Left ventricle myocardium superior (tissue), 1 donor: ENCODE results near the gene DNAJC30. TPM values are rescaled to one million over a fixed set of nuclear protein-coding genes. Genes with fewer than 3 reads are reported as not detected.
A peak's percentile ranks its signal among the peaks of the same experiment; 100 is the strongest.
"Not testable (repeated sequence)": the region's sequence is repeated elsewhere in the genome, so short reads cannot be mapped to it uniquely, and the experiment has no call there.

Experiments
- ATAC-seq: fragments of 200-7000 bp; cut with Tn5 transposase; one replicate; pipeline ENCODE4 v1.9.1; 2020; ENCODE audit warnings: mild to moderate bottlenecking, moderate library complexity
- DNase-seq: peaks from one replicate; pipeline ENCODE4 v3.0.0-alpha.2; 2020
- intact Hi-C: fragments of 100-400 bp; cut with micrococcal nuclease; formaldehyde crosslinking; loops from one replicate; pipeline ENCODE4 v1.11.0; 2022
- long read RNA-seq: library from polyadenylated mRNA; unstranded; transcript quantifications from one replicate; pipeline ENCODE4 v2.0.0, GENCODE V29; 2021
- total RNA-seq: library from RNA; stranded (reverse); fragmentation: NEBNext Ultra II Directional; extraction: Animal tissue kit (Norgen Biotek cat#: 25700); gene quantifications from one replicate; pipeline ENCODE4 v1.2.1, GENCODE V29; 2021
- donor health status: DM: no; HTN: yes; CAD: no; lungs with severe emphysema.

The DNAJC30 gene
- total RNA-seq = 13.2 TPM
- long read RNA-seq, transcript DNAJC30-201 (1 exons, 2,485 nt) = major isoform, 13 of 14 reads
- long read RNA-seq, partial matches to known transcripts = 0 of 14 reads
- long read RNA-seq, other reads (novel, unspliced or antisense) = 1 of 14 reads

DNA sequence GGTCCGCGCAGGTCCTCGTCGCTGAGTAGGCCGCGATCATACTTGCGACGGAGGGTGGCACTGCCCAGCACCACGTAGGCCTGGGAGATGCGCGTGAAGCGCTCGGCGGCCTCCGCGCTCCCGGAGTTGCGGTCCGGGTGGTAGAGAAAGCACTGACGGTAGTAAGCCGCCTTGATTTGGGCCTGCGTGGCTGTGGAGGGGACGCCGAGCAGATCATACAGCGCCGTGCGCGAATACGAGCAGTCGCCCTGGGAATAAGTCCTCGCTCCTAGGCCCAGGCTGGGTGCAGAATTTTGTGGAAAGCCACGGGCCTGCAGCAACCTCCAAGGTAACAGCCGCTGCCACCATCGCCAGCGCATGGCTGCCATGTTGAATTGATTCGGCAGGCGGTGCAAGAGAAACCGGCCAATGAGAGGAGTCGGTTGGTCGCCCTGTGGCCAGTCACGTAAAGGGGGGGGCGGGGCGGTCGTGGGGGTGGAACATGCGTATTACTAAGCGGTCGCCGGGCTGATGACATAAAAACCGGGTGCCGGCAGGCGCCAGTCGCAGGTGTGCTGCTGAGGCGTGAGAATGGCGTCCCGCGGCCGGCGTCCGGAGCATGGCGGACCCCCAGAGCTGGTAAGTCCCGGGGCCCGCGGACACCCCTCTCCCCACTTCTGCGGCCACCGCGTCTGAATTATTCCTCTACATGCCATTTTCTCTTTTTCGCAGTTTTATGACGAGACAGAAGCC lies at the start of gene DNAJC30, which contains the start of gene BUD23:
Gene DNAJC30, minus strand, starts transcription at position 398 of the 732 bp plus-strand sequence. Its CDS starts 30 bp downstream, at position 368.
Gene BUD23, plus strand, starts transcription at position 542 of the 732 bp plus-strand sequence. Its CDS starts 29 bp downstream, at position 571.
- intact Hi-C loops = no loop called here
- ATAC-seq (peak; percentile 98), DNase-seq (peak; percentile 97)

GRCh38 chr7:73732397-73732796 lies 49.1 kb upstream of the DNAJC30 start:
- ATAC-seq (no peak), DNase-seq (no peak)
- intact Hi-C loops = no loop called here

GRCh38 chr7:73730485-73730884 lies 47.2 kb upstream of the DNAJC30 start:
- DNase-seq (no peak), ATAC-seq (no peak)
- intact Hi-C loops = no loop called here

DNA sequence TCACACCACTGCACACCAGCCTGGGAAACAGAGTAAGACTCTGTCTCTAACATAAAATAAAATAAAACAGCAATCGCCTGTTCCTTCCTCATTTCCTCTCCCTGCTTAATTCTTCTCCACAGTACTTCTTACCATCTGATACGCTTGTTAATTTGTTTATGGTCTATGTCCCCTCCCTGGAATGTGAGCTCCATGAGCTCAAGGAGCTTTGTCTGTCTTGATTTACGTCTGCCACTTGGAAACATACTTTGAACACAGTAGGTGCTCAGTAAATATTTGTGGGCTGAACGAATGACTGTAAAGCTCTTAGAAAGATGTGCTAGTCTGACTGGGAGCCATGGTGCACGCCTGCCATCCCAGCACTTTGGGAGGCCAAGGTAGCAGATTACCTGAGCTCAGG lies 45.3 kb upstream of the DNAJC30 start:
- DNase-seq (no peak), ATAC-seq (no peak)
- intact Hi-C loops = no loop called here

DNA sequence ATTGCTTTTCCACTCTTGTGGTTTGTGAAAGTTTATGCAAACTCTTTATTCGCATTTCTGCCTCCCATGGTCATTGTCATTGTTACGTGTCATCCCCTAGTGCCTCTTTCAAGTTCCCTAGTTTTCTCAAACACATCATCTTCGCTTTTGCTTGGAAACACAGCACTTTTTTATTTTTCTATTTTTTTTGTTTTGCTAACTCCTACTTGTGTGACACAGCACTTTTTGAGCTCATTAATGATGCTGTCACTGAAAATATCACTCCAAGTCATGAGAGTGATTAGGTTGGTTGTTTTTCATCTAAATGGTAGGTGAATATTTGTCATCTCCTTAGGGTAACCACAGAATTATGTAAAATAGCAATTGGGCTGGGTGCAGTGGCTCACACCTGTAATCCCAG lies 44.7 kb upstream of the DNAJC30 start:
- no peak for ATAC-seq
- intact Hi-C loops = no loop called here

GRCh38 chr7:73726083-73726466 lies 42.8 kb upstream of the DNAJC30 start:
- intact Hi-C loops = no loop called here
- no peak for ATAC-seq
- no peak for DNase-seq

More for the DNA sequence above, 44.7 kb upstream of the DNAJC30 start:
- DNase-seq = no peak

DNA sequence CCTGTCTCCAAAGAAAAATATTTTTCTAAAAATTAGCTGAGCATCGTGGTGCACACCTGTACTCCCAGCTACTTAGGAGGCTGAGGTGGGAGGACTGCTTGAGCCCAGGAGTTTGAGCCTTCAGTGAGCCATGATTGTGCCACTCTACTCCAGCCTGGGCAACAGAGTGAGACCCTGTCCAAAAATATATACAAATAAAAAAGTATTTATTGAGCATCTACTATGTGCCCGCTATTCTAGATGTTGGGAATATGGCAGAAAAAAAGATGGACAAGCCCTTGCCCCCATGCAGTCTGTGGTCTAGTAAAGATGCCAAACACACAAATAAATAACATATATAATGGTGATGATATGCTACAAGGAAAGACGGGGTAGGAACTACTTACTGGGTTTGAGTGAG lies 40.6 kb upstream of the DNAJC30 start:
- intact Hi-C loops = loop anchor here (5.0 kb wide), 1 partner anchor 112 kb away; no protein-coding TSS in a partner anchor
- DNase-seq = no peak
- ATAC-seq = no peak

- DNase-seq (no peak), ATAC-seq (no peak)
- intact Hi-C loops = loop anchor here (5.0 kb wide), 1 partner anchor 110 kb away; no protein-coding TSS in a partner anchor
Observed at GRCh38 chr7:73722785-73723184, 39.5 kb upstream of the DNAJC30 start.

- not testable (repeated sequence) for ATAC-seq, DNase-seq
- intact Hi-C loops = loop anchor here (5.0 kb wide), 1 partner anchor 110 kb away; no protein-coding TSS in a partner anchor
Observed at GRCh38 chr7:73722182-73722581, 38.9 kb upstream of the DNAJC30 start.

DNA sequence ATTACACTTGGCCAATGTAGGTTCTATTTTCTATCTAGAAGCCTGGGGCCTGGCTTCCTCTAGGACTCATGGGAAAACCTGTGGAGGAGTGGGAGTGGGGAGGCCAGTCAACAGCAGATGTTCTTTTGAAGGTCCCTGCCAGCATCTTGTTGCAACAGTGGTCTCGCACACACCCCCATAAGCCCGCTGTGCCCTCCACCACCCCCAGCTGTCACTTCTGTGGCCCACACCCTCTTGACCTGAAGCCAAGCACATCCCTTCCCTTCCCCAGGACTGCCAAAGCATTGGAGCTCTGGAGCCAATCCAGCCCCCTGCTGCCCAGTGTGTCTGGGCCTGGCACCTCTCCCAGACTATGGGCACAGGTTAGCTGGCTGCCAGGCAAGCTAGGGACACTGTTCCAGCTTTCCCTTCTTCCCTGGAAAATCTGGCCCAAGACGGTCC lies 38.1 kb upstream of the DNAJC30 start:
- DNase-seq (peak; percentile 86), ATAC-seq (peak; percentile 85)
- intact Hi-C loops = loop anchor here (5.0 kb wide), 1 partner anchor 109 kb away; no protein-coding TSS in a partner anchor

DNA sequence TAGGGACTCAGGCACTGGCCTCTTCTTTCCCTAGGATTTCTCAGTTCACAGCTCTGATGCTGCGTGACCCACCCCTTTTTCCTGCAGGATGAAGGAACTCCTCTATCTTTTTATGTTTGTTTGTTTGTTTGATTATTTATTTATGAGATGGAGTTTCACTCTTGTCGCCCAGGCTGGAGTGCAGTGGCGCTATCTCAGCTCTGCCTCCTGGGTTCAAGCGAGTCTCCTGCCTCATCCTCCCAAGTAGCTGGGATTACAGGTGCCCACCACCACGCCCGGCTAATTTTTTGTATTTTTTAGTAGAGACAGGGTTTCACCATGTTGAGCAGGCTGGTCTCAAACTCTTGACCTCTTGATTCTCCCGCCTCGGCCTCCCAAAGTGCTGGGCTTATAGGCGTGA lies 37.2 kb upstream of the DNAJC30 start:
- intact Hi-C loops = loop anchor here (5.0 kb wide), 1 partner anchor 108 kb away; no protein-coding TSS in a partner anchor
- DNase-seq = not testable (repeated sequence)

DNA sequence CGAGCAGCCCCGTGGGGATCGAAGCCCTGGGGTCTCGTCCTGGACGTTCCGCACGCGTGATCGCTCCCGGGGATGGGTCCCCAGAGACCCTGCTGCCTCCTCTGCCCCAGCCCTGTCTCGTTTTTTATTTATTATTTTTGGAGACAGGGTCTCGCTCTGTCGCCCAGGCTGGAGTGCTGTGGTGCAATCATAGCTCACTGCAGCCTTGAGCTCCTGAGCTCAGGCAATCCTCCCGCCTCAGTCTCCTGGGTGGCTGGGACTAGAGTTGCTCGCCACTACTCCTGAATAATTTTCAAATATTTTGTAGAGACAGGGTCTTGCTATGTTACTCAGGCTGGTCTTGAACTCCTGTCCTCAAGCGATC lies 36.5 kb upstream of the DNAJC30 start:
- intact Hi-C loops = loop anchor here (5.0 kb wide), 1 partner anchor 107 kb away; no protein-coding TSS in a partner anchor
- ATAC-seq (peak; percentile 13), DNase-seq (no peak)

More for the DNA sequence above, 37.2 kb upstream of the DNAJC30 start:
- ATAC-seq = not testable (repeated sequence)

- DNase-seq = peak; percentile 86
- intact Hi-C loops = no loop called here
Observed at GRCh38 chr7:73718905-73719805, 35.9 kb upstream of the DNAJC30 start, which contains the start of gene STX1A. TSS of gene STX1A (minus strand) at chr7:73719669. CDS start at chr7:73719631, 38 bp downstream.

DNA sequence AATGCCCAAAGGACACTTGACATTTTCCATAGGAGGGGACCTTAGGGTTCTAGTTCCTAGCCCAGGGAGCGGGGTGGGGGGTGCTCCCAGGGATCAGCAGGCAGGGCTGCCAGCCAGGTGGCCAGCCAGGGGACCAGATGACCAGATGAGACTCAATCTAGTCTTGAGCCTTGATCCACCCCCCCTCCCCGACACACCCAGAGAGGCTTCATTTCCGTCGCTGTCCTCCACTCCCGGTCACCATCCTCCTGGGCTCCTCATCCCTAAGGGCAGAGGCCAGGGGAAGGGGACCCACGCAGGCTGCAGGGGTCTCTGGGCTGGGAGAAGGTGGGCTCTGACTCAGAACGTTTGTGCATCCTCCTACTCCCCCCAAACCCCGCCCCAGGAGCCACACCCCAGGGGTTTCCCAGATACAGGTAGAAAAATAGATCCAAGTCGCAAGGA lies 35.2 kb upstream of the DNAJC30 start:
- no peak for DNase-seq
- no peak for ATAC-seq
- intact Hi-C loops = no loop called here

More at GRCh38 chr7:73718905-73719805, 35.9 kb upstream of the DNAJC30 start, which contains the start of gene STX1A:
- ATAC-seq = peak; percentile 81

DNA sequence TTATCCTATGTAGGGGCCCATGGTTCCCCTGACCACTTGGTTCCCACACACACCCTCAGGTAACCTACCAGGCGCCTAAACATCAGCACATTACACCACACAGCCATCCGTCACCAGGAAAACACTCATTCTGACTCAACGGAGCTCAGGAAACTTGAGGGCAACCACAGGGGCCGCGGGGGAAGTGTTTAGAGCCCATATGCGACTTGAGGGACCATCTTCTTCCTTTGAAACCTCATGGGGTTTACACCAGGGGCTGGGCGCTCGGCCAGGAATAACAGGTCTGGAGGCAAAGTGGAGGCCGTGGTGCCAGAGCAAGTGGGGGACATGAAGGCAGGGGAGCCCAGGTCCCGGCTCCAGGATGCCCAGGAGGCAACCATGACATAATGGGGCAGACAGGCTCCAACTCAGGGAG lies 34.7 kb upstream of the DNAJC30 start:
- no peak for ATAC-seq
- no peak for DNase-seq
- intact Hi-C loops = no loop called here

GRCh38 chr7:73717025-73717807 lies 34.0 kb upstream of the DNAJC30 start:
- DNase-seq (no peak), ATAC-seq (no peak)
- intact Hi-C loops = no loop called here

GRCh38 chr7:73716318-73716890 lies 33.2 kb upstream of the DNAJC30 start:
- ATAC-seq (no peak), DNase-seq (no peak)
- intact Hi-C loops = no loop called here
